ENCODE results near the gene TRPM4.

GRCh38 chr19:49153167-49153809, 4.3 kb upstream of the TRPM4 start:
- TF ChIP-seq POLR2A (IDR thresholded peaks at IDR 0.05) (no peak), CTCF (IDR thresholded peaks at IDR 0.05) (no peak)

Measured in Peyer's patch (tissue), 4 donors.